IMR-90 (cell line): ENCODE data around the gene AASS.

Experiments
- FOS ChIP-seq: fragments of 150-350 bp; IDR thresholded peaks from 2 replicates; pipeline ENCODE4 v1.6.1; 2016; ENCODE audit warnings: low read depth, low read length
- MXI1 ChIP-seq: IDR thresholded peaks from 2 replicates; pipeline ENCODE4 v1.6.1; 2012; ENCODE audit warnings: low read depth, mild to moderate bottlenecking, low read length, moderate library complexity, borderline replicate concordance
- POLR2A ChIP-seq: IDR thresholded peaks from 2 replicates; pipeline ENCODE4 v1.6.1; 2012; ENCODE audit warnings: mild to moderate bottlenecking, low read depth, low read length

DNA sequence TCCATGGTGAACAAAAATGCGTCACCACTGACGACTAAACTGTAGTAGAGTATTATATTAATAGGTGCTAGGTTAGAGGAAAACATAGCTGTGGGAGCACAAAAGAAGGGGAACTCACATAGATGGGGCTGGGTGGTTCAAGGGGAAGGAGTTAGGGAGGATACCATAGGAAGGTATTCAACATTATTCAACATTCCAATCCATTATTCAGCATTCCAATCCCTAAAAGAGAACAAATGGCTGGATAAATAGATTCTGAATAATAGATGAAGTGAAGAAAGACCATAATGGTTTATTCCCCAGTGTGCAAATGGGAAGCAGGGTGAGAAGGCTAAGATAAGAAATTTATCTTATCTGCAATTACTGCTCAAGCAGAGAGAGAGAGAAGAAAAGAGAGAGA lies 61.4 kb downstream of the AASS start:
- no peak for TF ChIP-seq POLR2A
- no peak for TF ChIP-seq MXI1
- TF ChIP-seq FOS = no peak
